T-cell (primary cell): Measurements from ENCODE around the gene ADRA2A. TPM values are rescaled to one million over a fixed set of nuclear protein-coding genes. Genes with fewer than 3 reads are reported as not detected.

Source experiments
- total RNA-seq, 35 experiments: library from RNA in 6 of 35; stranded (reverse) in 6 of 35; fragments of 120-200 nt in 1 of 35; gene quantifications; one replicate each; pipeline versions ENCODE4 v1.2.1 to v1.2.4 and lab custom pipeline; 2013 to 2026

ADRA2A gene
- total RNA-seq, 5 donors from 2014 or later (not counting 1 experiment from before 2014, with no cell fraction given): 0.09 to 0.26 (median 0.12) TPM

Other genes starting within 250 kb of the ADRA2A start
- gene PDCD4, start 205.1 kb upstream of the ADRA2A start, total RNA-seq: 100 to 1,000 TPM; 239 to 335 (median 309) TPM
- gene BBIP1, start 157.8 kb upstream of the ADRA2A start, total RNA-seq: 10 to 100 TPM; 28.6 to 36.6 (median 32.0) TPM
- gene SHOC2, start 157.4 kb upstream of the ADRA2A start, total RNA-seq: 10 to 100 TPM; 53.3 to 65.1 (median 54.0) TPM